Measurements from ENCODE around the gene KRTAP5-8.
A peak's percentile ranks its signal among the peaks of the same experiment; 100 is the strongest.
"Not testable (repeated sequence)": the region's sequence is repeated elsewhere in the genome, so short reads cannot be mapped to it uniquely, and the experiment has no call there.

KRTAP5-8 gene

GRCh38 chr11:71505781-71506180 is 32.0 kb upstream of the KRTAP5-8 start:
- FAIRE-seq (no peak), DNase-seq (ENCODE audit: insufficient read length, low spot score) (no peak)

GRCh38 chr11:71507102-71507501 is 30.7 kb upstream of the KRTAP5-8 start:
- DNase-seq (ENCODE audit: insufficient read length, low spot score) (no peak), FAIRE-seq (no peak)

DNA sequence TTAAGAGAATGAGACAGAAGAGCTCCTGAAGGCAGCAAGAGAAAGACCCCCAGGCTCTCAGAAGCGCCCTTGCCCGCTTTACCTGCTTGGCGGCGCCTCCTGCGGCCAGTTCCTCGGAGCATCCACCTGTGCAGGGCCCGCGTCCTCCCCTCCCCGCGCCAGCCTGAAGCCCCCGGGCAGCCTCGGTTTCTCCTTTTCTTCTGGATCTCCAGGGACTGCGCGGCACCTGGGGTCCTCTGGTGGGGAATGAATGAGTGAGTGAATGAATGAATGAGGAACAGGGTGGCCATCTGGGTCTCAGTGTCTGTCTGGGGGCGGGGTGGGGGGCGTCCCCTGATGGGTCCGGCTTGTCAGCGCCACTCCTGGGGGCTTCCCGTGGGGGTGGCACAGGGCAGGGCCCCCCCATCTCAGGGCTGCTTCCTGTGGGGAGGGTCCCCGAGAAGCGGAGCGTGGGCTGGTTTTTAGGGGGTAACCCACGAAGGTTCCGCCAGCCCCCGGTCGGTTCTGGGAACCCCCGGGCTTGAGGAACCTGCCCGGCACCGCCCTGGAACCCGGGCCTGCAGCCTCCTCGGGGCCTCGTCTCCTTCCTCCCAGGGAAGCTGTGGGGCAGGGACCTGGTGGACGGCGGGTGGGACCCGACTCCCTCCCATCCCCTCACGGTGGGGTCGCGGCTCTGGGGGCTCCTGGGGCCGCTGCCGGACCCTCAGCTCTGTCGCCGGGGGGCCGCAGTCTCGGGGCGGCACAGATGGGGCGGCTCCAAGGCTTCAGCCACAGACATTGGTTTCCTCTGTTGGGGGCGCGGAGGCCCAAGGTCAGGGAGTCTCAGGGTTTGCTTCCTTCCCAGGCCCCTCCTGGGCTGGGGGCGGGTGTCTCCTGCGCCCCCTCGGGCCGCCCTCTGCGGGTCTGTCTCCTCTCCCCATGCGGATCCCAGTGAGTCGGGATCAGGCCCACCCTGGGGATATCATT is 19.0 kb upstream of the KRTAP5-8 start:
- no peak for FAIRE-seq
- DNase-seq (ENCODE audit: insufficient read length, low spot score): no peak

GRCh38 chr11:71519546-71519945 is 18.3 kb upstream of the KRTAP5-8 start:
- FAIRE-seq: no peak
- DNase-seq (ENCODE audit: insufficient read length, low spot score): no peak

DNA sequence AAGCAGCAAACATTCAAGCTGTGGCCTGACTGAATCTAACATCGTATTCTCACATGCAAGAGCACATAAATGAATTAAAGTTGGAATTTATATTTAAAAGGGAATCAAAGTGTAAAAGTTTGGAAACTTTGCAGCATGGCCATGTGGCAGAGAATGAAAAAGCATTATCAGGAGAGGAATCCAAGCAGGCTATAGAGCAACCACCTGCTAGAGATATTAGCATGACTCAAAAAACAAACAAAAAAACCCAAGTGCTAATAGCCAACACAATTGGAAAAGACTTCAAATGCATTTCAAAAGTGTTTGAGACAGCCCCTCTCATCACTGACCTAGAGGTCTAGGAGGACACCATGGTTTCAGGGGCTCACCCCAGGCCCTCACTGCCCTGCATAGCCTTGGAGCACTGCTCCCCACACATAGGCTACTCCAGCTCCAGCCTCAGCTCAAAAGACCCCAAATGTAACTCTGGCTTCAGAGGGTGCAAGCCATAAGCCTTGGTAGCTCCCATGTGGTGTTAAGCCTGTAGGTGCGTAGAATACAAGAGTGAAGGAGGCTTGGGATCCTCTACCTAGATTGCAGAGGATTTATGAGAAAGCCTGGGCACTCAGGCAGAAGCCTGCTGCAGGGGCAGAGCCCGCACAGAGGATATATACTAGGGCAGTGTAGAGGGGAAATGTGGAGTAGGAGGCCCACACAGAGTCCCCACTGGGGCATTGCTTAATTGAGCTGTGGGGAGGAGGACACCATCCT is 12.5 kb upstream of the KRTAP5-8 start:
- FAIRE-seq (no peak), DNase-seq (ENCODE audit: insufficient read length, low spot score) (no peak)

DNA sequence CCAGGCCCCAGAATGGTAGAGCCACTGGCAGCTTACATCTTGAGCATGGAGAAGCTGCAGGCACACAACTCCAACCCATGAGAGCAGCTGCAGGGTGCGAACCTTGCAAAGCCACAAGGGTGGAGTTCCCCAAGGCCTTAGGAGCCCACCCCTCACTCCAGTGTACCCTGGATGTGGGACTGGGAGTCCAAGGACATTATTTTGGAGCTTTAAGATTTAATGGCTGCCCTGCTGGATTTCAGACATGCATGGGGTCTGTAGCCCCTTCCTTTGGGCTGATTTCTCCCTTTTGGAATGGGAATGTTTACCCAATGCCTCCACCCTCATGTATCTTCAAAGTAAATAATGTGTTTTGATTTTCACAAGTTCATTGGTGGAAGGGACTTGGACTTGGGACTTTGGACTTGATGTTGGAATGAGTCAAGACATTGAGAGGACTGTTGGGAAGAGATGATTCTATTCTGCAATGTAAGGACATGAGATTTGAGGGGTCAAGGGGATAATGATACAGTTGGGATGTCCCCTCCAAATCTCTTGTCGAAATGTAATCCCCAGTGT is 11.8 kb upstream of the KRTAP5-8 start:
- FAIRE-seq (no peak), DNase-seq (ENCODE audit: insufficient read length, low spot score) (no peak)

DNA sequence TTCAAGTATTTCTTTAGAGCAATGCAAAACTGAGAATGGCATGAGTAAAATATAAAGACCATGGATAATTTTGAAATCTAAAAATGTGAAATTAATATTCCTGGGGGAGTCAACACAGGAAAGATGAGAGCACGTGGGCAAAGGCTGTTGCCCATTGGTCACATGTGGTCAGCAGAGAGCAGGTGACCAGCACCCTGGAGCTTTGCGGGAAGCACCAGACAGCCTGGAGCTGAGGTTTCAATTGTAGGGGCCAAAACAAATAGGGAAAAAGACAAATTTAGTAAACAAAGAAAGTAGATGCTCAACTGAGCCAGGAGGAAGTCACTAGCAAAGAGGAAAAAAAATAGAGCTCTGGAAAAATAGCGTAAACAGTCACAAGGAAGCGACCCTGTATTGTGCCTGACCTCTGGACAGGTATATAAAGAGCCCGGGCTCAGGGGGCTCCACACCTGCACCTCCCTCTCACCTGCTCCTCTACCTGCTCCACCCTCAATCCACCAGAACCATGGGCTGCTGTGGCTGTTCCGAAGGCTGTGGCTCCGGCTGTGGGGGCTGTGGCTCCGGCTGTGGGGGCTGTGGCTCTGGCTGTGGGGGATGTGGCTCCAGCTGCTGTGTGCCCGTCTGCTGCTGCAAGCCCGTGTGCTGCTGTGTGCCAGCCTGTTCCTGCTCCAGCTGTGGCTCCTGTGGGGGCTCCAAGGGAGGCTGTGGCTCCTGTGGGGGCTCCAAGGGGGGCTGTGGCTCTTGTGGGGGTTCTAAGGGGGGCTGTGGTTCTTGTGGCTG is 10.8 kb upstream of the KRTAP5-8 start, which contains the start of gene KRTAP5-7:
Gene KRTAP5-7 (plus strand): TSS at position 472 of the 780 bp plus-strand sequence. CDS start 34 bp downstream, at position 506.
- not testable (repeated sequence) for FAIRE-seq; DNase-seq (ENCODE audit: insufficient read length, low spot score)

DNA sequence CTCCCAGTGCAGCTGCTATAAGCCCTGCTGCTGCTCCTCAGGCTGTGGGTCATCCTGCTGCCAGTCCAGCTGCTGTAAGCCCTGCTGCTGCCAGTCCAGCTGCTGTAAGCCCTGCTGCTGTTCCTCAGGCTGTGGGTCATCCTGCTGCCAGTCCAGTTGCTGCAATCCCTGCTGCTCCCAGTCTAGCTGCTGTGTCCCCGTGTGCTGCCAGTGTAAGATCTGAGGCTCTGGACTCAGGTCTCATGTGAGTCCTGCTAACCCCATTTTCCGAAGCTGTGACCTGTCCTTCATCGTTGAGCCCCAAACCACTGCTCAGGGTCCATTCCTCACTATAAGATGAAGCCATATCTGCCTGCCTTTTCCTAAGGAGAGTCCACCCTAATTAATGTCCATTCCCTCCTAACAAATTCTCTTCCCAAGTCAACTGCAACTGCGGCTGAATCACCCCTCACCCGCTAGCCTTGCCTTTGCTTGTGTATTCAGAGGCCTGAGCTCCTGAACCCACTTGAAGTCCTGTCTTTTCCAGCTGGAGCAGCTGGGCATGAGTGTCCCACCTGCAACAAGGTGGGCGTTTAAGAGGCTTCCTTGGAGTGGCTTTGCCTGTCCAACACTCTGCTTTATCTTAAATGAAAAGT is 10.1 kb upstream of the KRTAP5-8 start:
- peak; percentile 85 for FAIRE-seq
- no peak for DNase-seq (ENCODE audit: insufficient read length, low spot score)

DNA sequence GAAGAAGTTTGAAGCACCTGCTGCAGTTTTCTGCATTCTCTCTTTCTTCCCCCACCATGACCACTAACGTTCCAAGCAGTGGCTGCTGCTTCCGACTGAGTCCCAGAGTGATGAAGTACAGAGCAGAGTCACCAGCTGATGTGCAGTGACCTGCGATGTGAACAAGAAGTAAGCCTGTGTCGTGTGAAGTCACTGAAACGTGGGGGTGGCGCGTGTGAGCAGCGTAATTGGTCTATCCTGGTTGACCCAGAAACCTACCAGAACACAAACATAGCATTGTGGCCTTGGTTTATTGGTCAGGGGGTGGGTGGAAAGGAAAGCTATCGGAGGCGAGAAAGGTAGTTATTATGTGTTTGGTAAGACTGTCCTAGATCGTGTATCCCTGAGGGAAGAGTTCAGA is 7.2 kb upstream of the KRTAP5-8 start:
- FAIRE-seq: peak; percentile 78
- DNase-seq (ENCODE audit: insufficient read length, low spot score): no peak

DNA sequence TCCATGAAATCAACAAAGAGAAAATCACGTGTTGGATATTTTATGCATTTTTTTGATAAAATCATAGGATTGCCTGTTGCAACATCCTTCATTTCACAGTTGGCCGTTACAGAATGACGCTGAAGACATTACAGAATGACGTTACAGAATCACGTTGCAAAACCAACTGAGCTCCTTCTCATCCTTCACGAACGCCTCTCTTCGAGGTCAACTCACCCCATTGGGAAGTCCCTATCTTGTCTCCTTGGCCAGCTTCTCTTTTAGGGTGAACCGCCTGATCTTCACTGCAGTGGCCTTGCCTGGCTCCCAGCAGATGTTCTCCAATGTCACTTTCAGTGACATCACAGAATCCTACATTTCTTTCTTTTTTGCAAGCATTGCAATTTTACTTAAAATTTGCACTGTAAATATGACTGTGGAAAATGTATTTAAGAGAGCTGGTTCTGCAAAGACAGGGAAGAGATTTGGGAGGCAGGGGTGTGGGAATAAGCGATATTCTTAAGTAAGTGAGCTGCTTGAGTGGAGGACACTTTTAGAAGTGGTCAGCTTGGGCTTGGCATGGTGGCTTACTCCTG is 5.7 kb upstream of the KRTAP5-8 start:
- FAIRE-seq (no peak), DNase-seq (ENCODE audit: insufficient read length, low spot score) (no peak)

- not testable (repeated sequence) for FAIRE-seq; DNase-seq (ENCODE audit: insufficient read length, low spot score)
These were observed 2.9 kb upstream of the KRTAP5-8 start for GRCh38 chr11:71534711-71535608.

- DNase-seq (ENCODE audit: insufficient read length, low spot score) (no peak), FAIRE-seq (no peak)
These were observed 2.0 kb upstream of the KRTAP5-8 start for GRCh38 chr11:71535825-71536224.

DNA sequence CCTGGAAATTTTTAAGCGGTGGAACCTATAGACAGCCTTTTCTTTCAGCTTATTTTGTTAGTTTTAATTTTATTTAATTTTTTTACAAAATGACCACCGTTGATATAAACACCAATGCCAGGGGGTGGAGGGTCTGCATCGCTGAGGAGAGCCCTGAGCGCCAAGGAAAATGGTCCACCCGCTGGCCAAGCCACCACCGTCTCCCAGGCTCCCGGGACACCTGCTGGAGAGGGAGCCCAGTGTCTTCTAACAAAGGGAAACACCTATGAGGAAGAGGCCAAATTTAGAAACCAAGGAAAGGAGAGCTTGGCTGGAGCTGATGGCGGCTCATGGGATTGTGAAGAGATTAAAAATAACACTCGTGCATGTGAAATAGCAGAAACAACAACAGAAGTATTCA is 288 bp upstream of the KRTAP5-8 start:
- FAIRE-seq: no peak

GRCh38 chr11:71538666-71538990 is 803 bp downstream of the KRTAP5-8 start:
- FAIRE-seq: no peak
- no peak for DNase-seq (ENCODE audit: insufficient read length, low spot score)

More for the DNA sequence above, 288 bp upstream of the KRTAP5-8 start:
- no peak for DNase-seq (ENCODE audit: insufficient read length, low spot score)

GRCh38 chr11:71539017-71539416 is 1.2 kb downstream of the KRTAP5-8 start:
- DNase-seq (ENCODE audit: insufficient read length, low spot score) (no peak), FAIRE-seq (no peak)

GRCh38 chr11:71539971-71540370 is 2.1 kb downstream of the KRTAP5-8 start:
- not testable (repeated sequence) for FAIRE-seq; DNase-seq (ENCODE audit: insufficient read length, low spot score)

- DNase-seq (ENCODE audit: insufficient read length, low spot score); FAIRE-seq: not testable (repeated sequence)
These were observed 2.9 kb downstream of the KRTAP5-8 start for GRCh38 chr11:71540521-71541304.

DNA sequence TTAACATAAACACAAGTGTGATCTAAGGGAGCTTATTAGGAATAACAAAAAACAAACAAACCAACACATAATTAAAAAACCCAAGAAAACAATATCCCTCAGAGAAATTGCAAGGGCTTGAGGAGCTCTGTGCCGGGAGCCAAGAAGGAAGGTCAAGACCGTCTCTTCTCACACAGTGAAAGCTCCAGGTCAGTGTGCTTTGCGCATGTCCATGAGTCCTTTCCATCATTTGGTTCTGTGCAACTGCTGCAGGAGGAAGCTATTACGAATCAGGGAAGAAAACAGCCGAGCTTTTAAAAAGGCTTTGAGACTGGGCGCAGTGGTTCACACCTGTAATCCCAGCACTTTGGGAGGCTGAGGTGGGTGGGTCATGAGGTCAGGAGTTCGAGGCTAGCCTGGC is 4.6 kb downstream of the KRTAP5-8 start:
- FAIRE-seq (no peak), DNase-seq (ENCODE audit: insufficient read length, low spot score) (no peak)
